HG02870 (cell line): ENCODE data around the gene DBF4B.
"Not testable (repeated sequence)": the region's sequence is repeated elsewhere in the genome, so short reads cannot be mapped to it uniquely, and the experiment has no call there.

Experiments
- ATAC-seq: cut with Tn5 transposase; IDR thresholded peaks from one replicate; pipeline ENCODE4 v1.9.1; 2021; ENCODE audit warnings: mild to moderate bottlenecking, moderate library complexity; ENCODE audit not compliant: unreplicated experiment

Gene DBF4B

GRCh38 chr17:44733753-44734152, 25.3 kb downstream of the DBF4B start:
- ATAC-seq: no peak

GRCh38 chr17:44734272-44734671, 25.8 kb downstream of the DBF4B start:
- ATAC-seq: no peak

- no peak for ATAC-seq
Measured at GRCh38 chr17:44736551-44737240, 28.2 kb downstream of the DBF4B start.

GRCh38 chr17:44738214-44738906, 29.9 kb downstream of the DBF4B start:
- ATAC-seq: no peak

- ATAC-seq: no peak
Measured at GRCh38 chr17:44741316-44741715, 32.9 kb downstream of the DBF4B start.

- no peak for ATAC-seq
Measured at GRCh38 chr17:44745301-44745700, 36.8 kb downstream of the DBF4B start.

- ATAC-seq: not testable (repeated sequence)
Measured at GRCh38 chr17:44745738-44746137, 37.3 kb downstream of the DBF4B start.

GRCh38 chr17:44747566-44747965, 39.1 kb downstream of the DBF4B start:
- ATAC-seq: no peak

- no peak for ATAC-seq
Measured at GRCh38 chr17:44749076-44749979, 40.9 kb downstream of the DBF4B start.

- no peak for ATAC-seq
Measured at GRCh38 chr17:44749980-44750318, 41.5 kb downstream of the DBF4B start.

GRCh38 chr17:44751331-44751730, 42.9 kb downstream of the DBF4B start:
- ATAC-seq: no peak

- no peak for ATAC-seq
Measured at GRCh38 chr17:44751806-44752205, 43.3 kb downstream of the DBF4B start.

- ATAC-seq: no peak
Measured at GRCh38 chr17:44752953-44753861, 44.7 kb downstream of the DBF4B start.

GRCh38 chr17:44754276-44754675, 45.8 kb downstream of the DBF4B start:
- ATAC-seq: no peak

GRCh38 chr17:44755180-44755579, 46.7 kb downstream of the DBF4B start:
- ATAC-seq: not testable (repeated sequence)

GRCh38 chr17:44757045-44757917, 48.8 kb downstream of the DBF4B start:
- ATAC-seq: no peak

- ATAC-seq: no peak
Measured at GRCh38 chr17:44757918-44758413, 49.5 kb downstream of the DBF4B start.

- no peak for ATAC-seq
Measured at GRCh38 chr17:44758414-44759085, 50.1 kb downstream of the DBF4B start, which contains the start of gene ADAM11. TSS of gene ADAM11 (plus strand) at chr17:44758988. CDS start at chr17:44759200, 212 bp downstream.
